Raji (cell line): Measurements from ENCODE around the gene ZNF506.
A peak's percentile ranks its signal among the peaks of the same experiment; 100 is the strongest.

Source experiments
- POLR2A ChIP-seq: IDR thresholded peaks from 2 replicates; pipeline ENCODE4 v1.6.1; 2011; ENCODE audit warnings: low read depth, low read length, control low read depth; ENCODE audit not compliant: insufficient read depth

Gene ZNF506

DNA sequence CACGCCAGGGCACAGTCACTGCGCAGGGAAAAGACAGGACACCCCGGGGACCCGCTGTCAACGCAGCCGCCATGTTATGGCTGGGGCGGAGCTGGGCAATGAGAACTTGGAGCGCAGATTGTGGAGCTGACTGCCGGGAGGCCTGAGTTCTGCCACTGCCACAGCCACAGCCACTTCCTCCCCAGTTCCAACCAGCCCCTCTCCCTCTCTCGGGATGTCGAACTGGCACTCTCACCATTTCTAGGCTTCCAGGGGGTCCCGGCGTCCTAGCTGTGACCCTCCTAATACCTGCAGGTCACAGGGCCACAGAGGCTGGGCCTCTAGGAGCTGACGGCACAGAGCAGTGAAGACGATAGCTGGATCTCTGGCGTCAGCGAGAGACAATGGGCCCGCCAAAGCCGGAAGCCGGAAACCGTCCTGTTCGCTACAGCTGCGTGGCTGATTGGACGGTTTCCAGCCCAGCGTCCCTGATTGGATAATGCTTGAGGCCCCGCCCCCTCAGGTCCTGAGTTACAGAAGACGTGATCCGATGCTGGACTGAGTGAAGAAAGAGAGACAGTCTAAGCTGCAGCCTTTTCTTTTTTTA lies at the start of gene ZNF506:
Gene ZNF506 (minus strand): TSS at position 385 of the 586 bp plus-strand sequence. CDS start 147 bp downstream, at position 238.
- TF ChIP-seq POLR2A: peak; percentile 88

DNA sequence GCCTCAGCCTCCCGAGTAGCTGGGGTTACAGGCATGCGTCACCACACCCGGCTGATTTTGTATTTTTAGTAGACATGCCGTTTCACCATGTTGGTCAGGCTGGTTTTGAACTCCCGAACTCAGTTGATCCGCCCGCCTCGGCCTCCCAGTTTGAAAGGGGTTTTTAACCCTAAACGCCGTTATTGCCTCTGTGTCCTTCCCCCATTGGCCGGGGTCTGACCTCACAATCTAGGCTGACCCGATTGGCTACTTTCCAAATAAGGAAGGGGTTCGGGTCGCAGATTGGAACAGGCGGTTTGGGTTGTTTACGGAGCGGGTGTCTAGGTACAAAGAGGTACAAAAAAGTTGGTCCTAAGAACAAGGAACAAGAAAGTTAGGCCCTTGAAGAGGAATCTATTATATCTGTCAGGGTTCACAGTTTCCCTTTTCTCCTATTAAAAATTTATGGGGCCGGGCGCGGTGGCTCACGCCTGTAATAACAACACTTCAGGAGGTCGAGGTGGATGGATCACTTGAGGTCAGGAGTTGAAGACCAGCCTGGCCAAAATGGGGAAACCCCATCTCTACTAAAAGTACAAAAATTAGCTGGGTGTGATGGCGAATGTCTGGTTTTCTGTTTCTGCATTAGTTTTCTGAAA lies 45.2 kb upstream of the ZNF506 start:
- no peak for TF ChIP-seq POLR2A

DNA sequence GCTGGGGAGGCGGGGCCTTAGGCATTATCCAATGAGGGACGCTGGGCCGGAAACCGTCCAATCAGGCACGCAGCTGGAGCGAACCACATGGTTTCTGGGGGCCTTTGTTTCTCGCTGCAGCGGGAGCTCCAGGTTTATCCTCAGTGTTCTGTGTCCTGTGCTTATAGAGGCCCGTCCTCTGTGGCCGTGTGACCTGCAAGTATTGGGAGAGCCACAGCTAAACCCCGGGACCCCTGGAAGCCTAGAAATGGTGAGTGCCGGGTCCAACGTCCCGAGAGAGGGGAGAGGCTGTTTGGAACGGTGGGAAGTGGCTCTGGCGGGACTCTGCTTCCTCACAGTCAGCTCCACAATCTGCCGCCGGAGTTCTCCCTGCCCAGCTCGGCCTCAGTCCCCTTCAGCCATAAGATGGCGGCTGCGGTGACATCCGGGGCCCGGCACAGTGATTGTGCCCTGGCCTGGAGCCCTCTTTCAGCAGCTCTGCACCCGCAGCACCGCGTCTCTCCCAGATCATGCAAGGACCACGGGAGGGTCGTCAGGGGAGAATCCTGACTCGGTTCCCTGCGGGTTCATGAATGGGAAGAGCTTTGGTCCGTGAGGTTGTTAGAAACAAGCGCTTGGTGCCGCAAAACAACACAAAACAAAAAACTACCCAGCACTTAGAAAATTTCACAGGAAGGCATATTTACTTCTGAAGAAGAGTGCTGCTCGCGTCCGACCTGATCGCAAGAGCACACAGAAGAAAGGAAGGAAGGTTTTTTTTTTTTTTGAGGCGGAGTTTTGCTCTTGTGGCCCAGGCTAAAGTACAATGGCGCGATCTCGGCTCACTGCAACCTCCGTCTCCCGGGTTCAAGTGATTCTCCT lies 44.4 kb upstream of the ZNF506 start, which contains the start of gene ZNF253:
Gene ZNF253 (plus strand): TSS at position 133 of the 861 bp plus-strand sequence. CDS start 115 bp downstream, at position 248.
- TF ChIP-seq POLR2A: peak; percentile 87

DNA sequence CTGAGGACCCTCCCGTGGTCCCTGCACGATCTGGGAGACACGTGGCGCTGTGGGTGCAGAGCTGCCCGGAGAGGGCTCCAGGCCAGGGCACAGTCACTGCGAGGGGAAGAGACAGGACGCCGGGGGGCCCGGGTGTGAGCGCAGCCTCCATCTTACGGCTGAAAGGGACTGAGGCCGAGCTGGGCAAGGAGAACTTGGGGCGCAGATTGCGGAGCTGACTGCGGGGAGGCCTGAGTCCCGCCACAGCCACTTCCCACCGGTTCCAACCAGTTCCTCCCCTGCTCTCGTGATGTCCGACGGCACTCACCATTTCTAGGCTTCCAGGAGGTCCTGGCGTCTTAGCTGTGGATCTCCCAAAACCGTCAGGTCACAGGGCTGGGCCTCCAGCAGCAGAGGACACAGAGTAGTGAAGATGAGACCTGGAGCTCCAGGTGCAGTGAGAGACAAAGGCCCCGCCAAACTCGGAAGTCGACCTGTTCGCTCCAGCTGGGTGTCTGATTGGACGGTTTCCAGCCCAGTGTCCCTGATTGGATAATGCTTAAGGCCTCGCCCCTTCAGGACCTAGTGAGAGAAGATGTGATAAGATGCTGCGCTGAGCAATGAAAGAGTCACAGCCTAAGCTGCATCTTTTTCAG lies 39.3 kb upstream of the ZNF506 start:
- TF ChIP-seq POLR2A: no peak

DNA sequence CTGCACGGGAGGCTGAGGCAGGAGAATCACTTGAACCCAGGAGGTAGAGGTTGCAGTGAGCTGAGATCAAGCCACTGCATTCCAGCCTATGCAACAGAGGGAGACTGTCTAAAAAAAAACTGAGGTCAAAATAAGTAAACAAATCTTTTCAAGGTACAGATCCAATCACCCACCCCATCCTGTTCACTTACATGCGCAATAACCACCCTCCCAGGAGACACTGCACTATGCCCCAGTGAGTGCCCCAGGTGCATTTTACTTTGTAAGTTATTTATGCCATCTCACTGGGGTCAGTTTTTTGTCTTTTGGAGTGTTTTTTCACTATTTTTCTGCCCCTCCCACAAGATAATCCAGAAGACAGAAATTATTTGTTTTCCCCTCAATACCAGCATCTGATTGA lies 37.2 kb upstream of the ZNF506 start:
- TF ChIP-seq POLR2A: no peak

DNA sequence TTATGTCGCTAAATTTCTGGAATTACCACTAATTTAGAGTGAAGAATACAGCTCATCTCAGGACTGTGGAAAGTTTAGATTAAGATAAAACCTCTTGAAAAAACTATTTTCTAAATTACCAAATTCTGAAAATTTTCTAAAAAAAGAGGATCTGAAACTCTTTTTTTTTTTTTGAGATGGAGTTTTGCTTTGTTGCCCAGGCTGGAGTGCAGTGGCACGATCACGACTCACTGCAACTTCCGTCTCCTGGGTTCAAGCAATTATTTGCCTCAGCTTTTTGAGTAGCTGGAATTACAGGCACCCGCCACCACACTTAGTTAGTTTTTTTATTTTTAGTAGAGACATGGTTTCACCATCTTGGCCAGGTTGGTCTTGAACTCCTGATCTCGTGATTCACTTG lies 27.5 kb upstream of the ZNF506 start:
- TF ChIP-seq POLR2A: no peak

DNA sequence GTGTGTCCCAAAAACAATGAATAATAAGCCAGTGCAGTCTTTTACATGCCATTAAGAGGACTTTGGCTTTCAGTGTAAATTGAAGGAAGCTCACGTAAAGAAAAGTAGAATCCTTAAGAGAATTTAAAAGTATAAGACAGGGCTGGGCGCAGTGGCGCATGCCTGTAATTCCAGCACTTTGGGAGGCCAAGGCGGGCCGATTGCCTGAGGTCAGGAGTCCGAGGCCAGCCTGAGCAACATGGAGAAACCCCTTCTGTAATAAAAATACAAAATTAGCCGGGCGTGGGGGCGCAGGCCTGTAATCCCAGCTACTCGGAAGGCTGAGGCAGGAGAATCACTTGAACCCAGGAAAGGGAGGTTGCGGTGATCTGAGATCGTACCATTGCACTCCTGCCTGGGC lies 26.2 kb upstream of the ZNF506 start:
- TF ChIP-seq POLR2A: no peak

DNA sequence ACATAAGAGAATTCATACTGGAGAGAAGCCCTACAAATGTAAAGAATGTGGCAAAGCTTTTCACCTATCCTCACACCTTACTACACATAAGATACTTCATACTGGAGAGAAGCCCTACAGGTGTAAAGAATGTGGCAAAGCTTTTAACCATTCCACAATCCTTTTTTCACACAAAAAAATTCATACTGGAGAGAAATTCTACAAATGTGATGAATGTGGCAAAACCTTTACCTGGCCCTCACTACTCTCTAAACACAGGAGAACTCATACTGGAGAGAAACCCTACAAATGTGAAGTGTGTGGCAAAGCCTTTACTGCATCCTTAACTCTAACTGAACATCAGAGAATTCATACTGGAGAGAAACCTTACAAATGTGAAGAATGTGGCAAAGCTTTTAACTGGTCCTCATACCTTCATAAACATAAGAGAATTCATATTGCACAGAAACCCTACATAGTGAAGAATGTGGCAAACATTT lies 14.0 kb upstream of the ZNF506 start:
- TF ChIP-seq POLR2A: no peak

DNA sequence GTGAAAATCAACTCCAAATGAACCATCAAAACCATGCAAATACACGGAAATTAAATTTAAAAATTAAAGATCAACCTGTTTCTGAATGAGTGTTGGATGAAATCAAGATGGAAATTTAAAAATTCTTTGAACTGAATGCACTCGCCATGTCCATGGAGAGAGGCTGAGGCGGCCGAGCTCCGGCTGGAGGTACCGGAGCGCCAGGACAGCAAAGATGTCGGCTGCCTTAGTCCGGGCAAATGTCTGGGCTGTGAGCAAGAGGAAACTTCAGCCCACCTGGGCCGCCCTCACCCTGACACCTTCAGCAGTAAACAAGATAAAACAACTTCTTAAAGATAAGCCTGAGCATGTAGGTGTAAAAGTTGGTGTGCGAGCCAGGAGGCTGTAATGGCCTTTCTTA lies 5.3 kb upstream of the ZNF506 start:
- TF ChIP-seq POLR2A: no peak

DNA sequence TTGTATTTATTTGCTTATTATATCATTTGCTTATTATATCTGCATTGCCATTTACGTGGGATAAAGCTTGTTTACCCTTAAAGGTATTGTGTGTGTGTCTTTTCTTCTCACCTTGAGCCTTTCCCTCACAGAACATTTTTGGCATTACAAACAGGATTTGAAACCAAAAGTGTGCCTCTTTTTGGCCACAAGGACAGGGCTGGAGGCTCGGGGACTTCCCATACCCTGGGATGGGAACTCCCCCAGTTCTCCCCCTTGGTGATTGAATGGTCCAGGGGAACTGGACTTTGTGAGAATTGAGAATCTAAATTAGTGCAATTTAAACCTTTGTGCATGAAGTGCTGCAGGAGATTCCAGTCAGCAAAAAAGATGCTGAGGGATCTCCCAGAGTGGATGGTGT lies 2.4 kb upstream of the ZNF506 start:
- no peak for TF ChIP-seq POLR2A

DNA sequence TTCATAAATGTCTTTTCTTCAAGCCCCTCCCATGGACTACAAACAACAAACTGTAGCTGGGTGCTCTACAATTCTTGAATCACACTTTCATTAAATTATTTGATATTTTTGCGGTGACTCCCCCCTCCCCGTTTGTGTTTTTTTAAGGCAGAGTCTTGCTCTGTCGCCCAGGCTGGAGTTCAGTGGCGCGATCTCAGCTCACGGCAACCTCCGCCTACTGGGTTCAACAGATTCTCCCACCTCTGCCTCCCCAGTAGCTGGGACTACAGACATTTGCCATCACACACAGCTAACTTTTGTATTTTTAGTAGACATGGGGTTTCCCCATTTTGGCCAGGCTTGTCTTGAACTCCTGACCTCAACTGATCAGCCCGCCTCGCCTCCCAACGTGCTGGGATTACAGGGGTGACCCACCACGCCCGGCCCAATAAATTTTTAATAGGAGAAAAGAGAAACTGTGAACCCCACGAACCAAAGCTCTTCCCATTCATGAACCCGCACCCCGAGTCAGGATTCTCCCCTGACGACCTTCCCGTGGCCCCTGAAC lies 703 bp downstream of the ZNF506 start:
- TF ChIP-seq POLR2A: no peak

DNA sequence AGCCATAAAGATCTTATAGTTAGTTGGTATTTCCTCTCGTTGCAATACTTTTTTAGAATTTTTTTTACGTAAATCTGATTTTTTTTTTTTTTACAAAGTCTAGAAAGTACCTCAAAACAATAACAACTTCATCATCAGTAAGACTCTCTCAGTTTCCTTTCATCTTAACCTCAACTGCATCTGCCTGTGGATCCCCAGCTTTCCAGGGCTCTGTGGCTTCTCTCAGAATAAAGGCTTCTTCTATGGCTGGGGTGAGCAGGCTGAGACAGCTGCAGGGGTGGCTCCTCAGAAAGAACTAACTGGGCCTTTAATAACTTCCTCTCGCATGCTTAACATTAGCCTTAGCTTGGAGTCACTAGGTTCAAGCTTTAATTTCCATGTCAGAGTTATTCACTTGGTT lies 4.2 kb downstream of the ZNF506 start:
- no peak for TF ChIP-seq POLR2A

DNA sequence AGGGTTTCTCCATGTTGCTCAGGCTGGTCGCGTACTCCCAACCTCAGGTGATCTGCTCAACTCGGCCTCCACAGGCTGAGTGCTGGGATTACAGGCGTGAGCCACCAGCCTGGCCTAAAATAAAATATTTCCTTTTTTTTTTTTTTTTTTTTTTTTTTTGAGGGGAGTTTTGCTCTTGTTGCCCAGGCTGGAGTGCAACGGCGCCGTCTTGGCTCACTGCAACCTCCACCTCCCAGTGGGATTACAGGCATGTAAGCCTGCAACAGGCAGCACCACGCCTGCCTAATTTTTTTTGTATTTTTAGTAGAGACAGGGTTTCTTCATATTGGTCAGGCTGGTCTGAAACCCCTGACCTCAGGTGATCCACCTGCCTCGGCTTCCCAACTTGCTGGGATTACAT lies 4.9 kb downstream of the ZNF506 start:
- TF ChIP-seq POLR2A: no peak

DNA sequence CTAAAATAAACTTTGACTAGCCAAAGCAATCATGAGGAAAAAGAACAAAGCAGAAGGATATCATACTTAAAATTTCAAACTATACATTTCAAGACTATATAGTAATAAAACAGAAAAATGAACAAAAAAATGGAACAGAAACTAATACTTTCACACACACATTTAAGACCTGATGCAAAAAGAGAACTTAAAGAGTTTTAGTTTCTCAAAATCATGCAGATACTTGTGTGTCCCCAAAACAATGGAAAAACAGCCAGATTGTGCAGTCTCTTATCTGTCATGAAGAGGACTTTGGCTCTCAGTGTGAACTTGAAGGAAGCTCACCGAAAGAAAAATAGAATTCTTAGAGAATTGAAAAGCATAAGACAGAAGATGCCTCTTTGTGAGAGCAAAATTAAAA lies 16.1 kb downstream of the ZNF506 start:
- no peak for TF ChIP-seq POLR2A

DNA sequence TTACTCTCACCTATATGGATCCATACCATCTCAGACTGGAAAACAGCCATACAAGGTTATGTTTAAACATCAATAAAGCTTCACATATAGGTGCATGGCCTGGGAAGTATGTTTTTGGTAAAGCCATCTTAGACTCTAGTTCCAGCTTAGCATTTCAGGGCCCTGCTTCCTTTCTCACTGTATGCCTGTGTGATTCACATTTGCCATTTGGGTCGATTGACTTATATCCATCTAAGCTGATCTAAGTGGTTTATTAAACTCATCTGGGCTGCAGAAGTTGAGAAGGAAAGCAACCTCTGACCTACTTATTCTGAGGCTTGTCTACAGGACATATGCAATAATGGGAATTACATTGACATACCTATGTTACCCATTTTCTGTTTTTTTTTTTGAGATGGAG lies 33.5 kb downstream of the ZNF506 start:
- no peak for TF ChIP-seq POLR2A
